HG03064 (cell line): Measurements from ENCODE around the gene FYCO1.
A peak's percentile ranks its signal among the peaks of the same experiment; 100 is the strongest.
"Not testable (repeated sequence)": the region's sequence is repeated elsewhere in the genome, so short reads cannot be mapped to it uniquely, and the experiment has no call there.

ENCODE experiments used
- ATAC-seq: cut with Tn5 transposase; IDR thresholded peaks from one replicate; pipeline ENCODE4 v1.9.1; 2021; ENCODE audit warnings: low read depth; ENCODE audit not compliant: unreplicated experiment

Gene FYCO1

DNA sequence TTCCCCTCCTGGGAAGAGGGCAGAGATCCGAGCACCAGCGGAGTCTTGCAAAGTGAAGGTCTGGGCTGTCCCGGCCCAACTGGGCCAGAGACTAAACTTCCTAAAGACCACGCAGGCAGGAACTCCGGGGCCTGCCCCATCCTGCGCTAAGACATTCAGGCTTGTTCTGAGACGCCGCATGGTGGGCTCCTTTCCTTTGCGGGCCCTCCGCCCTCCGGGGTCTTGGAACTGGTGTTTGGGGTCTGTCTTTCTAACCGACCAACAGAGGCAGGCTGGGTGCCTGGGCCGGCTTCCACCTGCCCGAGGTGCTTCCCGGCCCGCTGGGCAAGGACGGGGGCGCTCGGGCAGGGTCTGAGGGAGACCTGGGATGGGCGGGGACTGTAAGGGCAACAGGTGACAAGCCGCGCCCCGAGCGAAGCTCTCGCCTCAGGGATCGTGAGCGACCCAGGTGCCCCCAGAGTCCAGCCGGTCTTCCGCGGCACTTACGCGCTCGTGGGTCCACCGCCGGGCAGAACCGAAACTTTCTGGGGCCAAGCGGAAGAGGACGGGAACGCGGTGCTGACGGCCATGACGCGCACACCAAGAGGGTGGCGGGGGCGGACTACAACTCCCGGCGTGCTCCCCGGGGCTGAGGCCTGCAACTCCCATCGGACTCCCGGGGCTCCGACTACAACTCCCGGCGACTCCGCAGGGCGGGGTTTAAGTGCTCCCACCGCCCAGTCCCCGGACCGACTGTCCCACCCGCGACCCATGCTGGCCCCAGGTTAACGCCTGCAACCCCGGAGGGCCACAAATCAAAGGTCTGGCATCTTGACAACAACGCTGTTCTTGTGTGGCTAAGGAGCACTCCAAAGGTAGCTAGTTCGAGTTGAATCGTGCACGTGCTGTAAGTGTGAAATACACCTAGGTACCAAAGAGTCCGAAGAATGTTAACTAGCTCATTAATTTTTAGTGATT, at the start of gene FYCO1:
Gene FYCO1 (minus strand): TSS at position 589 of the 957 bp plus-strand sequence. CDS start 10,914 bp downstream, outside the sequence.
- ATAC-seq: peak; percentile 84

DNA sequence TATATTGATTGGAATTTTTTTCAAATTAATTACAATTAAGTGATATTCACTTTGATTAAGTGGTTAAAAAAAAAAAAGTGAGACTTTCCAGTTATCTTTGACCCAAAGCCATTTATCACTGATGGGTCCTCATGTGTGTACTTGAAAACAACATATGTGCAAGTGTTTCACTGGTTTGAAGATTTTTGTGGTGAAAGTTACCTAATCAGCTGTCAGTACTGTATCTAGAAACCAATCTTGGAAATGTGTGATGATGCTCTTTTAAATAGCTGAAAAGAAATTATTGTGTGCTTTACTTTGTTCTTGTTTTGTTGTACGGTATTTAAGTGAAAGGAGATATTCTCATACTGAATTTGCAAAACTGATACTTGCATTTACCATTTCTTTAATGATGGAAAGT, 43.3 kb upstream of the FYCO1 start:
- ATAC-seq: no peak

DNA sequence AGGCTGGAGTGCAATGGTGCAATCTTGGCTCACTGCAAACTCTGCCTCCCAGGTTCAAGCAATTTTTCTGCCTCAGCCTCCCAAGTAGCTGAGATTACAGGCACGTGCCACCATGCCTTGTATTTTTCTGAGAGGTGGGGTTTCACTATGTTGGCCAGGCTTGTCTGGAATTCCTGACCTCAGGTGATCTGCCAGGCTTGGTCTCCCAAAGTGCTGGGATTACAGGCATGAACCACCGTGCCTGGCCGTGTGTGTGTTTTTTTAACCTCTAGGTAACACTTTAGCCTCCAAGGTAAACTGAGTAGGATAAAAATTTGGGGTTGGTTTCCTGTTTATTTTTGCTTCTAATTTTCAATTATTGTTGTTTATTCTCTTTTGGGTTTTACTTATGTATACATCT, 42.4 kb upstream of the FYCO1 start:
- not testable (repeated sequence) for ATAC-seq

DNA sequence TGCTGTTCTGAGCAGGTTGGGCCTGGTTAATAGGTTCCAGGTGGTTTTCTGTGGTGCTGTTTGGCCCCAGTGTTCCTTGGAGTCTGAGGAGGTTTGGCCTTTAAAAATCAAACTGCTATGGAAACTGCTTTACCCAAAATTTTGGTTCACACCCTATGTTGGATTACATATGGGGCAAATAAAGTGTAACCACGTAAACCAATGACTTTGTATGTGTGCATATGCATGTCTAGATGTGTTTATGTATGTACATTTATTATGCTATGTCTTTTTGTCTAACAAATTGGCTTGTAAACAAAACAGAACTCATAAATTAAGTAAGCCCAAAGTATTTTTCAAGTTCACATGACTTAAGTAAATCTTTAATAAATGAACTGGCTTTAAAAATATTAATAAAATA, 40.6 kb upstream of the FYCO1 start:
- no peak for ATAC-seq

DNA sequence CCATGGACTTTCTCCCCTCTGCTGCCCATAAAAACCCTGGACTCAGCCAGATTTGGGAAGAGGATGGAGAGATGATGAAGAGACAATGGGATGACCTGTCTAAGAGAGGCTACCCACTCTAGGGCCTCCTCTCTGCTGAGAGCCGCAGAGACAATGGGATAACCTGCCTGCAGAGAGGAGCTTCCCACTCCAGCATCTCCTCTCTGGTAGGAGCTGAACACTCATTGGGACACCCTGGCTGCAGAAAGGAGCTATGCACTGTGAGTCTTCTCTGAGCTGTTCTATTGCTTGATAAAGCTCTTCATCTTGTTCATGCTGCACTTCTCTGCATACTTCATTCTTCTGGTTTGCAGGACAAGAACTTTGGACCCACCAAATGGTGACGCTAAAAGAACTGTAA, 36.1 kb upstream of the FYCO1 start:
- no peak for ATAC-seq

DNA sequence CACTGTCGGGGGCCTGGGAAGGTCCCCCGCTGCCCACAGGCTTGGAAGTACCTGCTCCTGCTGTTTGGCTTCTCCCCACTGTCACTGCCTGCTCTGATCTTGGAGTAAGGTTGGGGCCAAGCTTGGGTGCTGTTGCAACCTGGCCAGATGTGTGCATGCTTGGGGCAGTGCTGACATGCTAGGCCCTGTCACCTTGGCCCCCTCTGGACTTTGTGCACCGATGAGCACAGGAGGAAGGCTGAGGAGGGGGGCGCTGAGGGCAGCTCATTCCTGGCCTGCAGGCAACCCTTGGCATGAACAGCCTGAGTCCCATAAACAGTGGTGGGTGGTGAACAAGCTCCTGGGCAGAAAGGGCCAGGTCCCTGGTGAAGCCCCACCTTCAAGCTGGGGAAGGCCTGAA, 35.6 kb upstream of the FYCO1 start:
- no peak for ATAC-seq

DNA sequence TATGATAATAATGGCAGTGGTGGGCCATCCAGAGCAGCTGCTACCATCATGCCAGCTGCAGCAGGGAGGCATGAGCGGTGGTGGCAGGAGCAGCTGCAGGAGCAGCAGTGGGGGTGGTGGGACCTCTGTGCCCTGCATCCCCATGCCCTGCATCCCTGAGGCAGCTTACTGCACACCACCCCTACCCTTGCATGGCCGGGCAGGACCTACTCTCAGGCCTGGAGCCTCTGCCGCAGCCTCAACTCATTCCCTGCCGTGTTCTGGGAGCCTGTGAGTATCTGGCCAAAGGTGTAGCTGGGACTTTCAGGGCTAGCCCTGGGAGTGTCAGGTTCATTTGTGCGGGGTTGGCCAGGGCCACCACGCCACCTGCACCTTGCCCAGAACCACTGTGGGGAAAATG, 35.0 kb upstream of the FYCO1 start:
- no peak for ATAC-seq

DNA sequence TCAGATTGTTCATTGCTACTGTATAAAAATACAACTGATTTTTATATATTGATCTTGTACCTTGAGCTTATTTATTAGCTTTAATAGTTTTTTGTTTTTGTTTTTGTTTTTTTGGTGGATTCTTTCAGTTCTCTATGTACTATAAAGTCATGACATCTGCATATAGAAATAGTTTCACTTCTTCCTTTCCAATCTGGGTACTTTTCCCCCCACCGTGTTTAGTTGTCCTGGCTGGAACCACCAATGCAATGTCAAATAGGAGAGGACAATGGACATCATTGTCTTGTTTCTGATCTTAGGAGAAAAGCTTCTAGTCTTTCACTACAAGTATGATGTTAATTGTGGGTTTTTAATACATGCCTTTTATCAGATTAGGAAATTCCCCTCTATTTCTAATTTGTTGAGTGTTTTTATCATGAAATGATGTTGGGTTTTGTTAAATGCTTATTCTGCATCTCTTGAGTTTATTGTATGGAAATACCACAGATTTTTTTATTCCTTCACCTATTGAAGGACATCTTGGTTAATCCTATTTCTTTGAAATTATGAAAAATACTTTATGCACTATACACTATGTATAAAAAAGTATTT, 34.4 kb upstream of the FYCO1 start:
- no peak for ATAC-seq

DNA sequence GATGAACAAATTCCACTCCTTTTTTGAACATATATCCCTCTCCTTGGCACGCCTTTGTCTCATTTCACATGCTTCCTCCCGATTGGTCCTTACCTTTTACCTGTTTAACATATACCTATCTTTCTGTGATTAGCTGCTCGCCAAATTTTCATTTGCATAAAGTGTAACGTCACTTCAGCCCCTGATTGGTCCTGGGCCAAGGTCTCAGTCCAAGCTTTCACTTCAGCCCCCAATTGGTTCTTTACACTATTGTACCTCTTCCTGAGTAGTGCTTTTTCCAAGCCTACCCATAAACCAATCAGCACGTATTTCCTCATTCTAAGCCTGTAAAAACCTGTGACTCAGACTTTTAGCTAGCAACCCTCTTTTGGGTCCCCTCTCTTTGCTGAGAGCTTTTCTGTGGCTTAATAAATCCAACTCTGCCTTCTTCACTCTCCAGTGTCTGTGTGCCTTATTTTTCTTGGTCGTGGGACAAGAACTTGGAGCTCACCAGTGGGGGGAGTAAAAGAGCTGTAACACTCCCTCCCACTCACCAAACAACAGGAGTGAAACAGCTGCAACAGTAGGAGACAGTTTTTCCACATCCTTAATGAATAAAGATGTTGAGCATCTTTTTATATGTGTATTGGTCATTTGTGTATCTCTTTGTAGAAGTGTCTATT, 32.2 kb upstream of the FYCO1 start:
- no peak for ATAC-seq

DNA sequence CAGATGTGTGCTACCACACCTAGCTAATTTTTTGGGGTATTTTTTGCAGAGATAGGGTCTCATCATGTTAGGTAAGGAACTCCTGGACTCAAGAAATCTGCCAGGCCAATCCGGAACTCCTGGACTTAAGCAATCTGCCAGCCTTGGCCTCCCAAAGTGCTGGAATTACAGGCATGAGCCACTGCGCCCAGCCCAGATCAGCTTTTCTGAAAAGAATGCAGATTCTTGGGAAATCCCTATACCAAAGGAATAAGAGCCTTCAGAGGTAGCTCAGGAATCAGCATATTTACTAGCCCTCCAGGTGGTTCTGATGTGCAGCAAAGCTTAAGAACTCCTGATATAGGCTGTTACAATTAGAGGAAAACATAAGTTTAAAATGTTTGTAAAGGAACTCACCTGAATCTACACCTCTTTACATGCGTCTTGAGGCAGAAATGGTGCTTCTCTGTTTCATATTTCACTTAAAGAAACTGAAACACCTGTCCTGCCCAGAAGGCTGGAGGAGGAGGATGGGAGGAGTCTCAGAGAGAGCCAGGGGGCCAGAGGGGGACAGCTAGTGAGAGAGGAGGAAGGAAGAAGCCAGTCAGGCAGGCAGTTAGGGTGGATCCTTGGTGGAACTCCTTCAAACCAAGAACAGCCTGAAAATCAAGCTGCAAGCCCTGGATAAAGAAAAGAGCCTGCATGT, 31.5 kb upstream of the FYCO1 start, which contains the start of gene XCR1:
Gene XCR1 (minus strand): TSS at position 463 of the 685 bp plus-strand sequence. CDS start 5,536 bp downstream, outside the sequence.
- ATAC-seq: no peak

DNA sequence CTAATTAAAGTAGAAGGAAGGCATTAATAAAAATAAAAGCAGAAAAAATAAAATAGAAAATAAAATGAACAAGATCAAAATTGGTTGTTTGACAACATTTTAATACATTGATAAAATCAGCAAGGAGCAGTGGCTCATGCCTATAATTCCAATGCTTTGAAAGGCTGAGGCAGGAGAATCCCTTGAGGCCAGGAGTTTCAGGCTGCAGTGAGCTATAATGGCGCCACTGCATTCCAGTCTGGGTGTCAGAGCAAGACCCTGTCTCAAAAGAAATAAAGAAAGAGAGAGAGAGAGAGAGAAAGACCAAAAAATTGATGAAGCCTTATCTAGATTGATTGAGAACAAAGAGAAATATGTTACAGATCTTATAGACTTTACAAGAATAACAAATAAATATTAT, 29.5 kb upstream of the FYCO1 start:
- no peak for ATAC-seq

DNA sequence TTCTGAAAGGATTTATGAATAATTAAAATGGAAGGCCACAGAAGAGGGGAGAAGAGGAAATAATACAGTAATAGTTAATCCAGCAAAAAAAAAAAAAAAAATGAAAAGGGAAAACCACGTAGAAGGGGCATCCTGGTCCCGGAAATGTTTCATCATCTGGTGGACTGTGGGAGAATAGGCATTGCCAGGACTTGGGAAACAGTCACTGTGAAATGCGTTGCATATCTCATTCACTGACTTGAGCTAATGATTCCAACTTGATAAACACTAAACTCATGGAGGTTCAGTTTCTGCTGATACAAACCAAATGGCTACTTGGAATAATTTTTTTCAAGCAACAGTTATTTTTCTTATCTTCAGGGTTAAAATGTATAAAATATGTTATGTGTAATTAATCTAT, 28.5 kb upstream of the FYCO1 start:
- ATAC-seq: no peak

DNA sequence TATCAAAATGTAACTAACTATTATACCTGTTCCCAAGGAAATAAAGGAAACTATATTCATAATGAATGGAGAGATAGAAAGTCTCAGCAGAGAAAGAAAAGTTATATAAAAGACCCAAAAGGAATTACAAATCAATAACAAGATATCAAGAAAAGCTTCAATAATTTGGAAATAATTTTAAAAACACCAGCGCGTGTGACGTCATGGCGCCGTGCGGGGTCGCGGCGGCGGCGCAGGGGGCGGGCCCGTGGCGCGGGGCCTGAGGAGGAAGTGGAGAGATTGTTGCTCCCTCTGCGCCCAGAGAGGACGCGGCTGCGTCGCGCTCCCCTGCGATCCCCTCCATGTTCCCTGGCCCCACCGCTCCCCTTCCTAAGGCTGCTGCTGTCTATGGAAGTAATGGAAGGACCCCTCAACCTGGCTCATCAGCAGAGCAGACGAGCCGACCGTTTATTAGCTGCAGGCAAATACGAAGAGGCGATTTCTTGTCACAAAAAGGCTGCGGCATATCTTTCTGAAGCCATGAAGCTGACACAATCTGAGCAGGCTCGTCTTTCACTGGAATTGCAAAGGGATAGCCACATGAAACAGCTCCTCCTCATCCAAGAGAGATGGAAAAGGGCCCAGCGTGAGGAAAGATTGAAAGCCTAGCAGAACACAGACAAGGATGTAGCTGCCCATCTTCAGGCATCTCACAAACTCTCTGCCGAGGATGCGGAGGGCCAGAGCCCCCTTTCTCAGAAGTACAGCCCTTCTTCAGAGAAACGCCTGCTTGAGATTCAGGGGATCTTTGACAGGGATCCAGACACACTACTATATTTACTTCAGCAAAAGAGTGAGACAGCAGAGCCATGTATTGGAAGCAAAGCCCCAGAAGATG, 27.5 kb upstream of the FYCO1 start:
- ATAC-seq: no peak

DNA sequence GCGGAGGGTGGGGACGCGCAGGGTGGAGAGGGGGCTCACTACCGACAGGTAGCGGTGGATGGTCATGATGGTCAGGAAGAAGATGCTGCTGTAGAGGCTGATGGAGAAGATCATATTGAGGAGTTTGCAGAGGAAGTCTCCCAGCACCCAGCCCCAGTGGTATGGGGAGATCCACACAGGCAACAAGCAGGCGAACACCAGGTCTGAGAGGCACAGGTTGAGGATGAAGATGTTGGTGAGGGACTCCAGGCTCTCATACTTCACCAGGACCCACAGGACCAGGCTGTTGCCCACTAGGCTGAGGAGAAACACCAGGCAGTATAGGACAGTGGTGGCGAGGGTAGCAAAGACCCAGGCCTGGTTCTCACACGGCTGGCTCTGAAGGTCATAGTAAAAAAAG, 25.9 kb upstream of the FYCO1 start:
- ATAC-seq: no peak

DNA sequence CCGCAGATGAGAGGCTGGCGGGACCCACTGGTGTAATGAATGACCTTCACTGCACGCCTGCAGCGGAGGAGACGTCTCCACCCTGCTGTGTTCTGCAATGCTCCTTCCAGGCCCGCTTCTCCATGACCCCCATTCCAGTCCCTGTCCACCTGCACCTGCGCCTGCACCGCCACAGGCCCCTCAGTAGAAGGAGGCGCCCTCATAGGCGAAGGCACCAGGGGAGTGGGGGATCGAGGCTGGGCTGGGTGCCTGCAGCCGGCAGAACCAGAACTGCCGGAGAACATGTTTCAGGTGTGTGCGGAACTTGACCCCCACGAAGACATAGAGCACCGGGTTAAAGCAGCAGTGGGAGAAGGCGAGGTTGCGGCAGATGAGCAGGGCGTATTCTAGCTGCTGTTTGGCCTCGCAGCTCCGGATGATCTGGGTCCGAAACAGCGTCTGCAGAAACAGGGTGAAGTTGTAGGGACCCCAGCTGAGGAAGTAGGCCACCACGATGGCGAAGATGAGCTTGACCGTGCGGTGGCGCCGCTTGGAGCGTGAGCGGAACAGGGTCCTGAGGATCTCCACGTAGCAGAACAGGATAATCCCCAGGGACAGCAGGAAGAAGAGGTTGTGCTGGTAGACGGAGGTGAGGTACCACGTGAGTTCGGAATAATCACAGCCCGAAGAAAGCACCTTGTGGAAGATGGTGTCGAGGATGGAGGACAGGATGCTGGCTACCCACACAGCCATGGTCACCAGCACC, 25.3 kb upstream of the FYCO1 start:
- no peak for ATAC-seq

DNA sequence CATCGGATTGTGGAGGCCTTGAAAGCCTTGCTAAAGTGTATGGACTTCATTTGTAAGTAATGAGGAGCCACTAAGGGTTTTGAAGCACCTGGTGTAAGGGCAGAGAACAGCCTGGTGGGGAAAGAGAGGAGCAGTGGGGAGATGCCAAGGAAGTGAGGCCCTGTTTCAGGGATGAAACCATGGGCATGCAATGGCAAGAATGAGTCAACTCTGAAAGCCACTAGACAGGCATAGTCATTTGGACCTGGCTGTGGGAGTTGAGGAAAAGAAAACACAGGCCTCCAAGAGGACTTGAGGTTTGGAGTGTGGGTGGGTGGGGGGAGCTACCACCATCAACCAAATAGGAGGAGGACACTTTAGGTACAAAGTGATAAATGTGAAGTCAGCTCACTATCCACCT, 24.1 kb upstream of the FYCO1 start:
- no peak for ATAC-seq

DNA sequence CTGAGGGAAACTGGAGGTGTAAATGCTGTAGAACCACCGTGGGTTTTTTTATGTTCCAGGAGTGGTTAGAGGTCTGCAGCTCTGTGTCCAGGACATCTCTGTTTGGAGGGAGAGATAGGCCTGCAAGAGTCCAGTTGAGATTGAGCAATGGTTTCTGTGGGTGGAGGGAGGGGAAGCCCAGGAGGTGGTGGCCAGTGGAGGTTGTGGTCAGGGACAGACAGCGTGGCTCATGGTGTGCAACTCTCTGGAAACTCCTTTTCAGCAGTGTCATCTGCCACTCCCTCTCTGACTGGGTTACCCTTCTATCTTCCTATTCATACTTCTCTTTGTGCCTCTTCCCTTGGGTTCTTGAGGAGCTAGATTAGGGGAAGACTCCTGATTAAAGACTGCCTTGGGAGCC, 22.1 kb upstream of the FYCO1 start:
- ATAC-seq: no peak

DNA sequence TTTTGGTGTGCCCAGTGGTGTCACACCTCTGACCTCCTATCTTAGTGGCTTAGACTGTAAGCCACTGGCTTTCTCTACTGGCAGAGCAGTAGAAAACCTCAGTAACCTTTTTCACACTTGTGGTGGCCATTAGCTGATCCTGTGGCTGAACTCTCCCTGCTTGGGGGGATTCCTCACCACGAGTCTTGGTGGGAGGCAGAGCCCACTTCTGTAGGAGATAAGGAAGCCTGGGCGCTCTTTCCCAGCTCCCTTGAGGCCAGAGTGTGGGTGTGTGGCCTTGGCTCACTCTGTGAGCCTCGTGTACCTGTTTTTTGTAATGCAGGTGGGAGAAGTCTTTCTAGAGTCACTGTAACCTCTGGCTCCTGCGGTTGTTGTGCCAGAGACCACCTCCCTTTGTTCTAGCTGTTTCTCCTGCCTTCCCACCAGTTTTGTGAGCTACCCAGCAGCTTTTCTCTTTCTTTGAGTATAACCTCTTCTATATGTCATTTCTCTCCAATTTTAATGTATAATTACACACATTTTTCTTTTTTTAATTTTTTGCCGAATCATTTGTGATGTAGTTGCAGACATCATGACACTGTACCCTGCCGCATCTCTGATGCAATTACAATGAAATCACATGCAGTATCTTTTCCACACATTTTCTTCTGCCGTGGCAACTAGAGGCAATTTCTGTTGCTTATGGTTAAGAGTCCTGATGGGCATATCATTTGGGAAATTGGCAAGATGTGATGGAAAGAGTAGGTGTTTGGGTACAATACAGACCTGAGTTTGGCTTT, 17.9 kb upstream of the FYCO1 start:
- ATAC-seq: no peak
